IMR-90 (cell line): ENCODE measurements around the gene PRKD3. TPM values are rescaled to one million over a fixed set of nuclear protein-coding genes. Genes with fewer than 3 reads are reported as not detected.

ENCODE experiments used
- ATAC-seq: fragments of 200-7000 bp; cut with Tn5 transposase; 2 replicates; pipeline ENCODE4 v1.9.1; 2020; ENCODE audit warnings: low read depth, mild to moderate bottlenecking, moderate library complexity
- BruUV-seq: library from RNA; stranded (reverse); fragments of 400-500 nt; replicated peaks from 2 replicates; lab custom pipeline; 2021; lab: Mats Ljungman, UMichigan
- CTCF ChIA-PET: fragments of 300-600 bp; formaldehyde crosslinking; extraction: SDS; loops from one replicate; lab custom pipeline; 2021; ENCODE audit warnings: antibody characterized with exemption; lab: Yijun Ruan, JAX
- POLR2A ChIA-PET: fragments of 300-600 bp; sonication (Branson Sonifier 250); formaldehyde crosslinking; loops from one replicate; lab custom pipeline; 2022; ENCODE audit warnings: antibody characterized with exemption; ENCODE audit not compliant: unreplicated experiment; lab: Charles Lee
- DNase-seq: peaks from one replicate; pipeline ENCODE4 v3.0.0; 2013
- H2AFZ ChIP-seq: replicated peaks from 2 replicates; pipeline ENCODE3; 2013; ENCODE audit warnings: low read length, mild to moderate bottlenecking; ENCODE audit not compliant: poor library complexity
- H2AK5ac ChIP-seq: 2 replicates; pipeline ENCODE4 v1.6.1; 2013; ENCODE audit warnings: low read depth, low read length, inconsistent platforms
- H2AK9ac ChIP-seq: replicated peaks from 2 replicates; pipeline ENCODE3; 2013; ENCODE audit warnings: mild to moderate bottlenecking, low read depth, low read length, moderate library complexity; ENCODE audit not compliant: poor library complexity
- H2BK120ac ChIP-seq: 2 replicates; pipeline ENCODE4 v1.6.1; 2013; ENCODE audit warnings: low read depth, low read length, inconsistent platforms
- H2BK15ac ChIP-seq: 3 replicates; pipeline ENCODE4 v1.6.1; 2013; ENCODE audit warnings: low read depth, low read length, inconsistent platforms
- H2BK20ac ChIP-seq: 2 replicates; pipeline ENCODE4 v1.6.1; 2013; ENCODE audit warnings: low read depth, mild to moderate bottlenecking, inconsistent platforms, low read length, moderate library complexity
- H2BK5ac ChIP-seq: 2 replicates; pipeline ENCODE4 v1.6.1; 2013; ENCODE audit warnings: mild to moderate bottlenecking, low read depth, low read length, inconsistent platforms; ENCODE audit not compliant: poor library complexity, severe bottlenecking
- H3K14ac ChIP-seq: replicated peaks from 2 replicates; pipeline ENCODE4 v1.6.1; 2013; ENCODE audit warnings: low read depth, low read length, inconsistent platforms
- H3K18ac ChIP-seq: 2 replicates; pipeline ENCODE4 v1.6.1; 2013; ENCODE audit warnings: low read depth, low read length, control low read depth
- H3K23ac ChIP-seq: 2 replicates; pipeline ENCODE4 v1.6.1; 2013; ENCODE audit warnings: low read depth, low read length, inconsistent platforms
- H3K27ac ChIP-seq: 2 replicates; pipeline ENCODE4 v1.5.1; 2013; ENCODE audit warnings: mild to moderate bottlenecking, control low read depth, low read length; ENCODE audit not compliant: insufficient read depth
- H3K27me3 ChIP-seq: 2 replicates; pipeline ENCODE4 v1.6.1; 2013; ENCODE audit warnings: low read length; ENCODE audit not compliant: control insufficient read depth, insufficient read depth
- H3K36me3 ChIP-seq: 2 replicates; pipeline ENCODE4 v1.6.1; 2013; ENCODE audit warnings: low read length, mixed read lengths; ENCODE audit not compliant: control insufficient read depth, insufficient read depth
- H3K4ac ChIP-seq: 2 replicates; pipeline ENCODE4 v1.6.1; 2013; ENCODE audit warnings: low read depth, low read length, inconsistent platforms
- H3K4me1 ChIP-seq: 2 replicates; pipeline ENCODE4 v1.6.1; 2013; ENCODE audit warnings: low read length, mixed read lengths; ENCODE audit not compliant: control insufficient read depth, insufficient read depth
- H3K4me2 ChIP-seq: 2 replicates; pipeline ENCODE4 v1.6.1; 2013; ENCODE audit warnings: low read depth, mild to moderate bottlenecking, control low read depth, low read length, moderate library complexity
- H3K4me3 ChIP-seq: 2 replicates; pipeline ENCODE4 v1.5.1; 2013; ENCODE audit warnings: low read depth, mild to moderate bottlenecking, control low read depth, low read length, moderate library complexity; ENCODE audit not compliant: insufficient read depth
- H3K56ac ChIP-seq: 2 replicates; pipeline ENCODE4 v1.6.1; 2013; ENCODE audit warnings: low read length, inconsistent platforms; ENCODE audit not compliant: insufficient read depth; ENCODE audit errors: extremely low read depth
- H3K79me1 ChIP-seq, 2 experiments: 2 replicates each; pipeline ENCODE4 v1.6.1; 2013; ENCODE audit warnings: low read length in 2 of 2, inconsistent platforms in 1 of 2, low read depth in 1 of 2
- H3K9ac ChIP-seq: 2 replicates; pipeline ENCODE4 v1.6.1; 2013; ENCODE audit warnings: low read depth, low read length, control low read depth
- H3K9me1 ChIP-seq: 2 replicates; pipeline ENCODE4 v1.6.1; 2013; ENCODE audit warnings: low read length, inconsistent platforms; ENCODE audit not compliant: insufficient read depth
- H3K9me3 ChIP-seq: 2 replicates; pipeline ENCODE4 v1.6.1; 2013; ENCODE audit warnings: low read length; ENCODE audit not compliant: control insufficient read depth, insufficient read depth
- H4K20me1 ChIP-seq: 2 replicates; pipeline ENCODE4 v1.6.1; 2013; ENCODE audit warnings: low read length, inconsistent platforms; ENCODE audit not compliant: insufficient read depth
- H4K5ac ChIP-seq: 2 replicates; pipeline ENCODE4 v1.6.1; 2013; ENCODE audit warnings: mild to moderate bottlenecking, low read depth, low read length, control low read depth
- H4K8ac ChIP-seq, 2 experiments: 2 replicates each; pipeline ENCODE4 v1.6.1; 2013; ENCODE audit warnings: low read depth in 2 of 2, low read length in 2 of 2, control low read depth in 1 of 2, inconsistent platforms in 1 of 2
- H4K91ac ChIP-seq: 2 replicates; pipeline ENCODE4 v1.6.1; 2013; ENCODE audit warnings: low read depth, low read length, inconsistent platforms; ENCODE audit not compliant: insufficient read depth
- BHLHE40 ChIP-seq: fragments of 150-350 bp; IDR thresholded peaks from 2 replicates; pipeline ENCODE4 v1.6.1; 2016; ENCODE audit warnings: mild to moderate bottlenecking, low read depth, low read length
- CEBPB ChIP-seq: IDR thresholded peaks from 2 replicates; pipeline ENCODE4 v1.6.1; 2012; ENCODE audit warnings: low read depth, low read length, improper control_type of control experiment
- CTCF ChIP-seq: conservative IDR thresholded peaks from 2 replicates; pipeline ENCODE4 v1.5.1; 2012; ENCODE audit warnings: mild to moderate bottlenecking, low read depth, low read length, improper control_type of control experiment
- FOS ChIP-seq: fragments of 150-350 bp; IDR thresholded peaks from 2 replicates; pipeline ENCODE4 v1.6.1; 2016; ENCODE audit warnings: low read depth, low read length
- MAFK ChIP-seq: IDR thresholded peaks from 2 replicates; pipeline ENCODE4 v1.6.1; 2012; ENCODE audit warnings: low read depth, low read length, improper control_type of control experiment
- MXI1 ChIP-seq: IDR thresholded peaks from 2 replicates; pipeline ENCODE4 v1.6.1; 2012; ENCODE audit warnings: low read depth, mild to moderate bottlenecking, low read length, moderate library complexity, borderline replicate concordance
- NFE2L2 ChIP-seq: fragments of 150-350 bp; IDR thresholded peaks from 2 replicates; pipeline ENCODE4 v1.6.1; 2016; ENCODE audit warnings: low read depth, mild to moderate bottlenecking, low read length
- POLR2A ChIP-seq: IDR thresholded peaks from 2 replicates; pipeline ENCODE4 v1.6.1; 2012; ENCODE audit warnings: mild to moderate bottlenecking, low read depth, low read length
- RAD21 ChIP-seq: IDR thresholded peaks from 2 replicates; pipeline ENCODE4 v1.6.1; 2012; ENCODE audit warnings: low read length, improper control_type of control experiment
- RFX5 ChIP-seq: IDR thresholded peaks from 2 replicates; pipeline ENCODE4 v1.8.0; 2012; ENCODE audit warnings: low read depth, mild to moderate bottlenecking, low read length, moderate library complexity
- SMC3 ChIP-seq: fragments of 150-350 bp; IDR thresholded peaks from 2 replicates; pipeline ENCODE4 v1.6.1; 2016; ENCODE audit warnings: low read depth, mild to moderate bottlenecking, antibody characterized with exemption, low read length, moderate library complexity
- USF2 ChIP-seq: fragments of 150-350 bp; IDR thresholded peaks from 2 replicates; pipeline ENCODE4 v1.6.1; 2017; ENCODE audit warnings: mild to moderate bottlenecking, antibody characterized with exemption, low read length, low read depth
- WGBS, 2 experiments: methylation state at CpG; one replicate each; pipeline versions ENCODE4 v1.1.5 to v1.1.7; 2013; ENCODE audit warnings: missing lambda C conversion rate in 2 of 2; ENCODE audit not compliant: insufficient read length in 1 of 2; ENCODE audit errors: extremely low coverage in 2 of 2; 5-methylcytosine and 5-hydroxymethylcytosine counted together
- dilution Hi-C: fragments of 300-500 bp; cut with HindIII; formaldehyde crosslinking; loops from one replicate; pipeline ENCODE4 v1.14.3; 2018; ENCODE audit warnings: low sequenced_read_pairs; ENCODE audit not compliant: unreplicated experiment
- in situ Hi-C: fragments of 300-500 bp; cut with MboI; formaldehyde crosslinking; loops from 3 replicates; pipeline ENCODE4 v1.14.3; 2019; ENCODE audit warnings: low sequenced_read_pairs, inconsistent platforms, mixed read lengths
- intact Hi-C: fragments of 100-400 bp; cut with micrococcal nuclease; formaldehyde crosslinking; loops from 2 replicates; pipeline ENCODE4 v1.10.0; 2022
- polyA plus RNA-seq, 3 experiments: library from polyadenylated mRNA; depleted of rRNA; stranded (reverse); fragments of >200 nt; gene quantifications; 2 replicates each; pipeline ENCODE4 v1.2.3, GENCODE V29; 2012; ENCODE audit warnings: low replicate concordance in 1 of 3
- total RNA-seq: library from RNA; depleted of rRNA; stranded (reverse); fragments of >200 nt; gene quantifications from 2 replicates; pipeline ENCODE4 v1.2.3, GENCODE V29; 2012
- TF ChIP-seq, protein P1 (sequence below): fragments of 150-350 bp; IDR thresholded peaks from 2 replicates; pipeline ENCODE4 v1.6.1; 2016; ENCODE audit warnings: low read depth, mild to moderate bottlenecking, low read length, moderate library complexity, borderline replicate concordance

PRKD3 gene
- total and polyA plus RNA-seq, 2 of the 4 experiments (the other 2 are of a cell fraction) = 15.8 to 46.4 TPM

DNA sequence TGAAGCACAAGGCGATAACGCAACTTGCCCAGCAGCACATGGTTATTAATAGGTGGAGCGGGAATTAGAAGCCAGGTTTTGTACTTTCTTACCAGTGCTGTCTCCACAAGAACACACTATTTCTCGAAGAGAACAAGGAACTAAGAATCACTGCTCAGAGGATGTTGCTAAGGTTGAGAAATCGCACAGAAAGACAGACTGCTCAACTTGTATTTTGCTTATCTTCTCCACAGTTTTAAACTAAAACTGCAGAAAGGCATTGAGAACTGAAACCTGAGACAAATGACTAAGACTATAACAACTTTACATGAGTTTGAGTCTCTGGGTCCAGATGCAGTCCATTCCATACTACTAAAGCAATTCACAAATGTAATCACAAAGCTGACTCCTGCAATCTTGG is 6.2 kb downstream of the PRKD3 start:
- peak; percentile 96 for DNase-seq
- H3K4ac ChIP-seq = peak overlapping the region; percentile 29; the same call in 1 of the 2 replicates
- H2AK5ac ChIP-seq = no peak overlapping the region
- H2BK20ac ChIP-seq = no peak overlapping the region
- H3K23ac ChIP-seq = peak overlapping the region; percentile 30
- no peak overlapping the region for H2AFZ ChIP-seq
- ChIA-PET POLR2A (no interaction called here), CTCF (interaction anchor here (1.0 kb wide), 1 partner anchor 11 kb away, joined by 3 read pairs; no protein-coding TSS in a partner anchor)
- H3K79me1 ChIP-seq = peaks cover 29 to 56% of the 10 kb centered on the region in 2 experiments
- intact Hi-C loops = loop anchor here (2.0 kb wide), 1 partner anchor 88 kb away; the partner anchor contains the start of genes CEBPZ and NDUFAF7
- H3K14ac ChIP-seq = peak overlapping the region; percentile 55; the same call in 1 of the 2 replicates
- peak overlapping the region; percentile 81 for H3K27ac ChIP-seq
- H3K36me3 ChIP-seq = peaks cover 2% of the 10 kb centered on the region
- H4K8ac ChIP-seq = peak overlapping the region in 1 of 2 experiments; percentile 59; a peak in 2 of 4 replicates
- peak overlapping the region; percentile 55; the same call in 1 of the 2 replicates for H3K9ac ChIP-seq
- in situ Hi-C loops = no loop called here
- peaks cover 8% of the 10 kb centered on the region; the same call in 1 of the 2 replicates for H4K20me1 ChIP-seq
- no peak overlapping the region for H2AK9ac ChIP-seq
- H2BK120ac ChIP-seq = peak overlapping the region; percentile 17; the same call in 1 of the 2 replicates
- peak overlapping the region; percentile 43; the same call in 1 of the 2 replicates for H4K5ac ChIP-seq
- 0 out of 2 replicates have a peak, but pooled peaks cover 3% of the 10 kb centered on the region for H3K9me1 ChIP-seq
- H4K91ac ChIP-seq = no peak overlapping the region; the same call in 1 of the 2 replicates
- H3K4me3 ChIP-seq = peak overlapping the region; percentile 14; the same call in 1 of the 2 replicates
- dilution Hi-C loops = no loop called here
- no TSS peak for BruUV-seq
- peaks cover 6% of the 10 kb centered on the region for H3K4me1 ChIP-seq
- H2BK5ac ChIP-seq = peak overlapping the region; percentile 94
- peak overlapping the region; percentile 85; the same call in 1 of the 2 replicates for H3K18ac ChIP-seq
- H3K4me2 ChIP-seq = peak overlapping the region; percentile 97
- no peaks in the 10 kb centered on the region for H3K27me3 ChIP-seq
- 0 out of 2 replicates have a peak overlapping the region, but pooled peaks have one; percentile 37 for H3K56ac ChIP-seq
- H2BK15ac ChIP-seq = no peak overlapping the region
- no peaks in the 10 kb centered on the region for H3K9me3 ChIP-seq
- WGBS, 2 experiments = no CpG with 5 or more reads among the region's 5 CpGs
- TF ChIP-seq CEBPB = peak; percentile 76
- TF ChIP-seq RFX5 = no peak
- no peak for TF ChIP-seq USF2
- peak; percentile 19; the same call in 1 of the 2 replicates for TF ChIP-seq MXI1
- peak; percentile 78; the same call in 1 of the 2 replicates for TF ChIP-seq FOS
- TF ChIP-seq MAFK = peak; percentile 40; the same call in 1 of the 2 replicates
- TF ChIP-seq NFE2L2 = no peak
- no peak for TF ChIP-seq BHLHE40
- TF ChIP-seq, protein P1, sequence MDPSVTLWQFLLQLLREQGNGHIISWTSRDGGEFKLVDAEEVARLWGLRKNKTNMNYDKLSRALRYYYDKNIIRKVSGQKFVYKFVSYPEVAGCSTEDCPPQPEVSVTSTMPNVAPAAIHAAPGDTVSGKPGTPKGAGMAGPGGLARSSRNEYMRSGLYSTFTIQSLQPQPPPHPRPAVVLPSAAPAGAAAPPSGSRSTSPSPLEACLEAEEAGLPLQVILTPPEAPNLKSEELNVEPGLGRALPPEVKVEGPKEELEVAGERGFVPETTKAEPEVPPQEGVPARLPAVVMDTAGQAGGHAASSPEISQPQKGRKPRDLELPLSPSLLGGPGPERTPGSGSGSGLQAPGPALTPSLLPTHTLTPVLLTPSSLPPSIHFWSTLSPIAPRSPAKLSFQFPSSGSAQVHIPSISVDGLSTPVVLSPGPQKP = no peak
- TF ChIP-seq RAD21 = no peak
- no peak for TF ChIP-seq POLR2A
- TF ChIP-seq CTCF = no peak
- no peak for TF ChIP-seq SMC3
- peak; percentile 91 for ATAC-seq
